Measurements from ENCODE around the gene ZFP69. TPM values are rescaled to one million over a fixed set of nuclear protein-coding genes. Genes with fewer than 3 reads are reported as not detected.

ZFP69 gene
- polyA plus RNA-seq, 1 donor from 2014 or later = 5.7 TPM

GRCh38 chr1:40534589-40534988 lies 57.5 kb downstream of the ZFP69 start:
- Mint-ChIP-seq H3K9me3 (no peaks in the 10 kb centered on the region), H3K36me3 (peaks cover 10% of the 10 kb centered on the region), H3K27ac (no peak overlapping the region), H3K4me1 (peaks cover 23 to 27% (median 26%) of the 10 kb centered on the region in 3 donors), H3K27me3 (no peaks in the 10 kb centered on the region), H3K4me3 (no peak overlapping the region)

DNA sequence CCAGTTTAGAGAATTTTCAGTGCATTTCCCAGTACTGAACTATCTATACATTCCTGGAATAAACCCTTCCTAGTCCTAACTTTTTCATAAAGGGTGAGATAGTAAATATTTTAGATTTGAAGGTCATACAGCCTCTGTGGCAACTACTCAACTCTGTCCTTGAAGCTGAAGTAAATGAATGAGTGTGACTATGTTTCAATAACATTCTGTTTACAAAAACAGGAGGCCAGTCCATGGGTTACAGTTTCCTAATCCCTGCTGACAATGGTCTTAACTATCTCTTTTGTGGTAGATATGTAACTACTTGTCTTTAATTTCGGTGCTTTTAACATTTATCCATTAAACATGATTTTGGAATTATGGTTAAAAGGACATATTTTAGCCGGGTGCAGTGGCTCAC lies 58.6 kb downstream of the ZFP69 start:
- H3K27me3 Mint-ChIP-seq = no peaks in the 10 kb centered on the region
- H3K27ac Mint-ChIP-seq = no peak overlapping the region
- no peak overlapping the region for H3K4me3 Mint-ChIP-seq
- H3K4me1 Mint-ChIP-seq = peaks cover 23 to 27% (median 25%) of the 10 kb centered on the region in 3 donors
- H3K36me3 Mint-ChIP-seq = peaks cover 10% of the 10 kb centered on the region
- no peaks in the 10 kb centered on the region for H3K9me3 Mint-ChIP-seq

DNA sequence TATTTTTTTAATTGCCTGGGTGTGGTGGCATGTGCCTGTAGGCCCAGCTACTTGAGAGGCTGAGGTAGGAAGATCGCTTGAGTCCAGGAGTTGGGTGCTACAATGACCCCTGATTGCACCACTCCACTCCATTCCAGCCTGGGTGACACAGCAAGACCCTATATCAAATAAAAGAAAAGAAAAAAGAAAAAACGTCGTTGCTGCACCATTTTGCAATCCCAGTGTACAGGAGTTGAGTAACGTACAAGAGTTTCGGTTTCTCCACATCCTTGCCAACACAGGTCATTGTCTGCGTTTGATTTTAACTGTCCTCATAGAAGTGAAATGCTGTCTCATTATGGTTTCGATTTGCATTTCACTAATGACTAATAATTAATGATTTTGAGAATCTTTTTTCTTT lies 62.2 kb downstream of the ZFP69 start:
- Mint-ChIP-seq H3K4me1 (peaks cover 0 to 4% (median 1%) of the 10 kb centered on the region in 3 donors), H3K4me3 (no peak overlapping the region), H3K27ac (no peak overlapping the region), H3K36me3 (peaks cover 26% of the 10 kb centered on the region), H3K9me3 (no peaks in the 10 kb centered on the region), H3K27me3 (no peaks in the 10 kb centered on the region)

Other genes starting within 250 kb of the ZFP69 start
- not detected for gene TMCO2, start 229.4 kb upstream of the ZFP69 start, polyA plus RNA-seq
- 22.9 TPM for gene ZMPSTE24, start 219.1 kb upstream of the ZFP69 start, polyA plus RNA-seq
- 3.0 TPM for gene COL9A2, start 160.0 kb upstream of the ZFP69 start, polyA plus RNA-seq
- gene SMAP2, start 103.6 kb upstream of the ZFP69 start, polyA plus RNA-seq = 624 TPM
- 0.95 TPM for gene ZFP69B, start 26.8 kb upstream of the ZFP69 start, polyA plus RNA-seq
- gene EXO5, start 31.5 kb downstream of the ZFP69 start, polyA plus RNA-seq = 7.9 TPM
- gene ZNF684, start 54.3 kb downstream of the ZFP69 start, polyA plus RNA-seq = 4.5 TPM
- 2.2 TPM for gene RIMS3, start 188.4 kb downstream of the ZFP69 start, polyA plus RNA-seq
- gene NFYC, start 214.4 kb downstream of the ZFP69 start, polyA plus RNA-seq = 74.3 TPM

All from IgD-negative memory B cell (primary cell).